GM21786 (cell line): ENCODE measurements around the gene MICALL2.

Experiments
- ATAC-seq: cut with Tn5 transposase; IDR thresholded peaks from one replicate; pipeline ENCODE4 v1.9.1; 2021; ENCODE audit not compliant: unreplicated experiment

The MICALL2 gene

GRCh38 chr7:1470901-1471300 lies 11.6 kb upstream of the MICALL2 start:
- no peak for ATAC-seq

- no peak for ATAC-seq
These were observed 9.5 kb upstream of the MICALL2 start for GRCh38 chr7:1468643-1469298.

DNA sequence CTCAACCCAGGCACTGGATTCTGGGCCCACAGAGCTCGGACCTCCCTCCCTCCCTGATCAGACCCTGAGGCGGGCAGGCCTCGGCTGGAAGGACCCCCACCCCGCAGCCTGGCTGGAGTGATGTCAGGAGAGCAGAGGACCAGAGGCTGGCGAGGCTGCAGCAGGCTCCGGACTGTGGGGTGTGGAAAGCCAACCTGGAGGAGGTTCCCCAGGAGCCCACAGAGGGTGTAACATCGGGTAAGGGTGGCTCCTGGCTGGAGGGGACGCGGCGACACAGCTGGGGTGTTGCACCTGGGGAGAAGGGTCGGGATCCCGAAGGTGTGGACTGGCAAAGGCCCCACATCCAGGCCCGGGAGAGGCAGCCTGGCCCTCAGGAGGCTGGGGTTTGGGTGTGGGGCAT lies 8.9 kb upstream of the MICALL2 start:
- ATAC-seq: no peak

- ATAC-seq: no peak
These were observed 7.4 kb upstream of the MICALL2 start for GRCh38 chr7:1466524-1467271.

DNA sequence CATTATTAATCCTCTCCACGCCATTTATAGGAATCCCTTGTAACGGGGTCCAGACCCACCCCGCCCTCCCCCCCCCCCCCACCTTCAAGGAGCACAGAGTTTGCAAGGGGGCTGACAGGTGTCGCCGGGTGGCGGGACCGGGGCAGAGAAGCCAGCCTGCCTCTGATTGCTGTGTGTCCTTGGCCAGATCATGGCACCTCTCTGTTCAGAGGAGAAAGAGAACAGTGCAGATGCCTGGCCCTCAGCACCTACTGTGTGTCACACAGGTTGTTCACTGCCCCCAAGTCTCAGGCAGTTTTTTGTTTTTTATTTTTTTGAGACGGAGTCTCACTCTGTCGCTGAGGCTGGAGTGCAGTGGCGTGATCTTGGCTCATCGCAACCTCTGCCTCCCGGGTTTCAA lies 5.4 kb upstream of the MICALL2 start:
- no peak for ATAC-seq

DNA sequence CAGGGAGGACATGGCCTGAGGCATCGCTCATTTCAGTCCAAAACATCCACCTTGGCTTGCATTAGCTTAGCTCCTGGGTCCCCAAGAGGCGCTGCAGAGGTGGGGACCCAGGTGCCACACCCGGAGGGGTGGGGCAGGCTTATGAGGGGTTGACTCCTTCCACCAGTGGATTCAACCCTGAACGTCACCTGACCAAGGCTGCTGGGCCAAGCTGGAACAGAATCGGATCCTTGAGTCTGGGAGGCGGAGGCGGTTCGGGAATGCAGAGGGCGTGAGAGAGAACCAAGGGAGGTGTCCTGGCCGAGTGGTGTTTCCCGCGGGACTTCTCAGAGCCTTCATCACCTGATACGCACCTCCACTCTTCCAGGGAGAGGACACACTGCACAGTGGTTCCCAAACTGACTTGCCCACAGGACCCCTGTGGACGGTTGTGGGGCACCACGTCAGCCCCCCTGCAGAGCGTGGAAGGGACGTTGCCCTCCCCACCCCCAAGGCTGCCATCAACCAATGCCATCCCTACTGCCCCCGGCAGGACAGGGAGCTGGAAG lies 4.5 kb upstream of the MICALL2 start:
- no peak for ATAC-seq

- no peak for ATAC-seq
These were observed 2.5 kb upstream of the MICALL2 start for GRCh38 chr7:1461646-1462375.

GRCh38 chr7:1460821-1461645 lies 1.8 kb upstream of the MICALL2 start:
- no peak for ATAC-seq

DNA sequence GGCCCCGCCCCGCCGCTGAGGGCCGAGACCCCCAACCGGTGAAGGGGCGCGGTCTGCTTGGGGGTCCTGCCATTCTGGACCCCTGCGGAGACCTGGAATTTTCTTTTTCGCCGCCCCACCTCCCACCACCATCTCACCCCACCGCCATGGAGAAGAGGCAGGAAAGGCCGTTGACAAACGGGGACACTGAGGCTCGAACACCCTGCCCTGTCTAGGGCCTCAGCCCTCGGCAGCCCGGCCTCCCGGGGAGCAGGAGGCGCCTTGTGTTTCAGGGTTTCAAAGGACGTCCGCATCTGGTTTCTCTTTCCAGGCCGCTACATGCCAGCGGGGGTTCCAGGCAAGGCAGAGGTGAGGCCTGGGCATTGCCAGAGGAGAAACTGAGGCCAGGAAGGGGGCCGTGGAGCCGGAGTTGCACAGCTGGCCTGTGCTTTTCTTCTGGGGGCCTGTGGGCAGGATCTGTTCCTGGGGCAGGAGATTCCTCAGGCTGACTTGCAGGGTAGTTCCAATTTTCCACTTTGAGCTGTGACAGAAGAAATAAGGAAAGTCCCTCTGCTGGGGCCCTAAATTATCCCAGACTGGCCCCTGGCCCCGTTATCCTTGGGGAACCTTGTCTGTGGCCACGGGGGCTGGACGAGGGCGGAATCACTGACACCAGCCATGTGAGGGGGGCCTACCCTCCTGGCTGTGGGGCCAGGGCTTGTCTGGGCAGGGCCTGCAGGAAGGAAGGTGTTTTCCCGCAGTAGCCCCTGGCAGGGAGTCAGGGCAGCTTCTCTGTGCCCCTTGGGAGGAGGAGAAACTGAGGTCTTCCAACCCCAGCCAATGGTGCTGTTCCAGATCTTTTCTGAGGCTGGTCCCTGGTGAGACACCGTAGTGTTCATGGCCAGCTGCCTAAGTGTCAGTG lies 900 bp upstream of the MICALL2 start:
- no peak for ATAC-seq

GRCh38 chr7:1459512-1459892 lies 232 bp upstream of the MICALL2 start:
- peak; percentile 93 for ATAC-seq

GRCh38 chr7:1457949-1458682 lies 1.2 kb downstream of the MICALL2 start:
- ATAC-seq: no peak

DNA sequence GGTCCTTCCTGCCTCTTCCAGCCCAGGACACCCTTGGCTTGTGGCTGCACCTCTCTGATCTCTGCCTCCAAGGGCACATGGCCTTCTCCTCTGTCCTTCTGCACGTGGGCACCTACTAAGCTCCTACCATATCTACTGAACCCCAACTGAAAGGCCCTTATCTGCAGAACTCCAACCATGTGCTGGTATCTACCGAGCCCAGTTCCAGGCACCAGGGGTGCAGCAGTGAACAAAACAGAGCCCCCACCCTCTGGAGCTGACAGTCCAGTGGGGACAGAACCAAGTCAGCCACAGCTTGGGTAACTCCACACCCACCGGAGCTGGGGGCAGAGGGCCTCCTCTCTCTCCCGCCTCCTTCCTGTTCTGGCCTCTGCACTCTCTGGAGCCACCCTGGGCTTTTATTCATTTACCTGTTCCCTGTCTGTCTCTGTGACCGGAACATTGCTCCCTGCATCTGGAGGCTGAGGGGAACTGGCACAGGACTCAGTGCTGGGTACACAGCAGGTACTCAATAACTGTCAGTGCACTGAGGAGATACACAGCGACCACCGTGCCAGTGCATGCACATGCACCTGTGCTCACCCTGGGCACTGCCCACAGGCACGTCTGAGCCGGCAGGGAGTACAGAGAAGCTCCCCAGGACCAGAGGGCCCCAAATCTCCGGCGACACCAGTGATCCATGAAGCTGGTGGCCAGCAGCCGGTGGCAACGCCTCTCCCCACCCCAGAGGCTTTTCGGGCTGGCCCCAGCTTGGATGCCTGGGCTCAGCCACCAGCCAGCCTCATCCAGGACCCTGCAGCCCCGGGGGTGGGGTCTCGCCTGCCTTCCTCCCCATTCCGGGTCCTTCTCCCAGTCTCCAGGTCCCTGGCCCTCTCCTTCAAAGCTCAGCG lies 2.0 kb downstream of the MICALL2 start:
- no peak for ATAC-seq

DNA sequence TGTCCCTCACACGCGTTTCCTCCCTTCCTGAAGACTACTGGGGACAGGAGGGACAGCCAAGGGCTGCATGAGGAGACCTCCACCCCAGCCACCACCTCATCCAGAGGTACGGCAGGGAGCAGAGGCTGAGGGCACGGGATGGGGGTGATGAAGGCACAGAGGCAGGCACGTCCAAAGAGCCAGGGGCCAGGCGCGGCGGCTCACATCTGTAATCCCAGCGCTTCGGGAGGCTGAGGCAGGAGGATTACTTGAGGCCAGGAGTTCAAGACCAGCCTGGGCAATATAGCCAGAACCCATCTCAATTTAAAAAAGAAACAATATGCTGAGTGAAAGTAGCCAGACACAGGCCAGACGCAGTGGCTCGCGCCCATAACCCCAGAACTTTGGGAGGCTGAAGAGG lies 3.3 kb downstream of the MICALL2 start:
- ATAC-seq: no peak

GRCh38 chr7:1455241-1455939 lies 3.9 kb downstream of the MICALL2 start:
- no peak for ATAC-seq

- no peak for ATAC-seq
These were observed 4.7 kb downstream of the MICALL2 start for GRCh38 chr7:1454542-1454941.

GRCh38 chr7:1452205-1452604 lies 7.1 kb downstream of the MICALL2 start:
- no peak for ATAC-seq

DNA sequence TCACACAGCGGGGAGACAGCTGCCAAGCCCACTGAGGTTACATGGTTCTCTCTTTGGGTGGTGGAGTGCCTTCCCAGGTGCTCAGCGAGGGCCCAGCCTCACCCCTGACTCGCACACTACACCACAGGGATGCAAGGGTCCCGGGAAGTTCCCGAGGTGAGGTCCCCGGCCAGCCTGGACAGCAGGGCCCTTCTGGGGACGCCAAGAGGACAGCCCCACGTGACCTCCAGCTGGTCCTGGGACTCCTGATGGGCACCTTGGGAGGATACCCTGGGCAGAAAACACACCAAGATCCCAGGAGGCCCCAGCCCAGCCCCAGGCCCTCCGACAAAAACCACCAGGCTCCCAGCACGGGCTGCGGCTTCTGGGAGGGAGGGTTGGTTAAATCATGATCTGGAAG lies 8.3 kb downstream of the MICALL2 start:
- ATAC-seq: no peak

DNA sequence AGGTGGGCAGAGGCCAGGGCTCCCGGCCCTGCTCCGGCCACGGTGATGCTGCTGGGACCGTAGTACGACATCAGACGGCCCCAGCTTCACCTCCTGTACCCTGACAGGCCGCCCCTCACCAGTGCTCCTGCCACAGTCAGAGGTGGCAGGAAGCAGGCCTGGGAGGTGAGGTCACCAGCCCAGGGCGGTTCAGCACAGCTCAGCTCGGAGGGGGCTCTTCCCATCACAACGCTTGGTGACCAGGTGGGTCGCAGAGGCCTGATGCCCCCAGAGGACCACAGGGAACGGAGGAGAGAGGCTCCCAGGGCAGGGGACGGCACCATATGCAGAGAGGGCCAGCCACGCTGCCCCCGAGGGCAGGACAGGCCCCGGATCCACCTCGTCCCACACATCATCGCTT lies 8.8 kb downstream of the MICALL2 start:
- ATAC-seq: no peak
